Measurements from ENCODE around the gene DDX54.

The DDX54 gene

DNA sequence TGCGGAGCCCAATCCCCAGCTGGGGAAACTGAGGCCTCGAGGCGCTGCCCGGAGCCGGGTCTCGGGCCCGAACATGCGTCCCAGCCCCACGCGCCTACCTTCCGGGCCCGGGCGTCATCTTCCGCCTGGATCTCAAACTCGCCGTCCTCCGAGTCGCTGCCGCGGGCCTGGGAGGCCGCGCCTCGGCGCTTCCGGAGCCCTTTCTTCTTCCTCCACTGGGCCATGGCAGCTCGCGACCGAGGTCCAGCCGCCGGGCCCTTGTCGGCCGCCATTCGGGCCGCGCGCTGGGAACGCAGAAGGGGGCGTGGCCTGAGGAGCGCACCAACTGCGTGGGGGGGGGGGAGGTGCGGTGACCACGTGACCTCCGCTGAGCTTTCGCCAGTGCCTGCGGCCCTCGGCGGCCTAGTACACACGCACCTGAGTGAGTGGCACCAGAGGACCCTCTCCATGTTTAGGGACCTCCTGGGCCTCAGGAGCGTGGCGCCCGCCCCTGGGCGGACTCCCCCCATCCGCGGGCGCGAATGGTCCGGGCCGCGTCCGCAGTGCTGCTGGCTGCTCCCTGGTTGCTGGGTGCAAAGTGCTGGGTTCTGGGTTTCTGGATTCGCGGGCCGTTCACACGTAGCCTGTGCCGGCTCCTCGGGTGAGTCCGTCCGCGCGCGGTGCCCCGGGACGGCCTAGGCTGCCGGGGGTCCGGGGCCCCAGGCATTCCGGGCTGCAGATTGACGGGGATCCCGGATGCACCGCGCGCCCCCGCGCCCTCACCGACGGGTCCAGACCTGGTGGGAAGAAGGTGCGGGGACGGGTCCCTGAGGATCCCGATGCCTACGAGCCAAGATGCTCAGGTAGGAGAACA lies at the start of gene DDX54, which contains the start of gene RITA1:
TSS of gene DDX54 (minus strand) at position 299 of the 853 bp plus-strand sequence. CDS start at position 272, 27 bp downstream.
TSS of gene RITA1 (plus strand) at position 542 of the 853 bp plus-strand sequence. CDS start 1,026 bp downstream, outside the sequence.
- intact Hi-C loops (cut with DNase I) = no loop called here
- DNase-seq = peak; percentile 25 to 92 (median 80)

DNA sequence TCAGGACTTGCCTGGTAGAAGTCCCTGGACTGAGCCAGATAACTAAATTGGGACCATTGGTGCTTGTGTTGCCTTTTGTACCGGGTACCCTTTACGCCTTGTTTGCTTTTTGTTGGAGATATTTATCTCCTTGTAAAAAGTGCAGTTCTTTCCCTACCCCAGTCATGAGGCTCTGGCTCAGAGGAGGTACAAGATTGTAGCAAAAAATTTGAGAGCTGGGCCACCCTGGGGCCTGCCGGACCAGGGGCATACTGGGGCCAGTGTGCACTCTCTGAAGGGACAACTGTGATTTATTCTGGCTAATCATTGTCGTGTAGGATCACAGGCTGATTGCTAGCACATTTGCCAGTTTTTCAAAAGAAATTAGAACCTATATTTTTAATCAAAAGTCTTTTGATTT lies 49.2 kb upstream of the DDX54 start:
- DNase-seq = peak in 3 of 42 donors; percentile 6 to 10 (median 7)
- intact Hi-C loops (cut with DNase I) = no loop called here

- peak in 1 of 42 donors; percentile 4 for DNase-seq
- intact Hi-C loops (cut with DNase I) = no loop called here
Observed at GRCh38 chr12:113233967-113234366, 48.7 kb upstream of the DDX54 start.

GRCh38 chr12:113232840-113233585 lies 47.7 kb upstream of the DDX54 start:
- intact Hi-C loops (cut with DNase I) = no loop called here
- DNase-seq = peak in 41 of 42 donors; percentile 43 to 88 (median 73)

DNA sequence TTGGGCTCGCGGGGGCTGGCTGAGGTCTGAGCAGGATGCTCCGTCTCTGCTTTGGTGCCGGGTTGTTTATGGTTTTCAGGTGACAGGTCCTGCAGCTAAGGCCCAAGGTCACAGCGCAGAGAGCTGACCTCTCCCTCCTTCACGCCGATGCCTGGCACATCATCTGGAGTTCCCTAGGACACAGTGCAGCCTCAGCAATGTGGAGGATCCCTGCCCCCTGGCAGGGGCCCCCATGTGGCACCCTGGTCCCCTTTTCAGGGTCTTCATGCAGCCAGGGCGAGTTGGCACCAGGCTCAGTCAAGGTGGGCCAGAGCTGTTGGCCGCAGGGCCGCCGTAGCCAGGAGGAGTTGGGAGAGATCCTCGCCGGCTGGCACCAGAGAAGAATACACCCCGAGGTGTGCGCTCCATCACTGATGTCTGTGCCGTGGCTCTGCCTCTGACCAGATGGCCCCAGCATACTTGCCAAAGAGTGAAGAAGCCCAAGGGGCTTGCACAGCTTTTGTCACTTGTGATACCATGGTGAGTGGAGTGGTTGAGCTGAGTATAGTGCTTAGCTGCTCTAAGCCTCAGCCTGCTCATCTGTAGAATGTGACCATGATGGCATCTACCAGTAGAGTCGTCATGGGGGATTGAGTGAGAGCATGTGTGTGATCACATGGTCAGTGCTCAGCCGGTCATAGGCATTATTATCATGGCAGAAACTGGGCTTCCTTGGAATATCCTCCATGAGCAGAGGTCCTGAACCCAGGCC lies 47.0 kb upstream of the DDX54 start:
- peak in 3 of 42 donors; percentile 8 to 22 (median 8) for DNase-seq
- intact Hi-C loops (cut with DNase I) = no loop called here

DNA sequence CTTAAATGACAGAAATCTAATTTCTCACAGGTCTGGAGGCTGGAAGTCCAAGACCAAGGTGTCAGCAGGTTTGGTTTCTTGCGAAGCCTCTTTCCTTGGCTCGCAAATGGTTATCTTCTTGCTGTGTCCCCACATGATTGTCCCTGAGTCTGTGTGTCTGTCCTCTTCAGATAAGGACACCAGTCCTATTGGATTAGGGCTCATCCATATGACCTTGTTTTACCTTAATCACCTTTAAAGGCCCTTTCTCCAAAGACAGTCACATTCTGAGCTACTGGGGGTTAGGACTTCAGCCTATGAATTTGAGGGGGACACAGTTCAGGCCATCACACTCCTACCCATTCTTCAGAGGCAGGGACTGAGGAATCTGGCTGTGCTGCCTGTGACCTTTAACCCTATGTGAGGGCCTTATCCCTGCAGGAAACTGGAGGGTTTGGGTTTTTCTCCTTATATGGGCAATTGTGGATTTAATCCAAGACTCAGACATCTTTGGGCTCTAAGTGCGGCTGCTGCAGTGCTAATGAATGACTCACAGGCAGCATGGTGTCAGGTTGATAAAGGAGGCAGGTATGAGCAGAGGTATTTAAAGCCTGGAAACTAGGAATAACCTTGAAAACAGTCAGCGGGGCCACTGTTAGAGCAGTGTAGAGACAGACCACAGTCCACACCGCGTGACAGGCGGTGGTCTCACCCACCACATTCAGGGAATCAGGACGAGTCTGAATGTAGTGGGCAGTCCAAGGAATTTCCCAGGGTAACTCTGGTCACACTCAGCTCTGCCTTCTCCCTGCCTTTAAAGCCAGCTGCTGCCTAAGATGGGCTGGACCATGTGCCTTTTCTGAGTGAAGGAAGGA lies 46.2 kb upstream of the DDX54 start:
- intact Hi-C loops (cut with DNase I) = no loop called here
- DNase-seq = peak in 18 of 42 donors; percentile 13 to 81 (median 56)

GRCh38 chr12:113230315-113231234 lies 45.3 kb upstream of the DDX54 start:
- intact Hi-C loops (cut with DNase I) = no loop called here
- peak in 10 of 42 donors; percentile 31 to 74 (median 44) for DNase-seq

DNA sequence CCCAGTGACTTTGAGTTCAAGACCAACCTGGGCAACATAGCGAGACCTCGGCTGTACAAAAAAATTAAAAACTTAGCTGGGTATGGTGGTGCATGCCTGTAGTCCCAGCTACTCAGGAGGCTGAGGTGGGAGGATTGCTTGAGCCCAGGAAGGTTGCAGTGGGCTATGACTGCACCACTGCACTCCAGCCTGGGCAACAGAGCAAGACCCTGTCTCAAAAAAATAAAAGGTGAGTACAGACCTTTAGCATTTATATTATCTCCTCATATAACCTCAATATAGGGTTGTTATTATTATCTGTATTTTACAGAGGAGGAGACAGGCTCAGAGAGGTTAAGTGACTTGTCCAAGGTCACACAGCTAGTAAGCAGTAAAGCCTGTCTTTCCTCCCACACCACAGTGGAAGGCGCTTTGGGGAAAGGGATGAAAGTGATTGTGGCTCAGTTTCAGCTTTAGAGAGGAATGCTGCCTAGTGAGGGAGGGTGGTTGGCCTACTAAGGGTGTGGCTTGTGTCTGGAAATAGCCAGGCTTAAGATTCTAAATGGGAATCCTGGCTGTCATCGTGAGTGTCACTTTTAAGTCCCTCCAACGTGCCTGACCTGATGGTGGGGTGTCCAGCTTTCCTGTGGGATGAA lies 43.2 kb upstream of the DDX54 start:
- no peak for DNase-seq

GRCh38 chr12:113227686-113228391 lies 42.6 kb upstream of the DDX54 start:
- no peak for DNase-seq
- intact Hi-C loops (cut with DNase I) = no loop called here

More for the DNA sequence above, 43.2 kb upstream of the DDX54 start:
- intact Hi-C loops (cut with DNase I) = no loop called here

DNA sequence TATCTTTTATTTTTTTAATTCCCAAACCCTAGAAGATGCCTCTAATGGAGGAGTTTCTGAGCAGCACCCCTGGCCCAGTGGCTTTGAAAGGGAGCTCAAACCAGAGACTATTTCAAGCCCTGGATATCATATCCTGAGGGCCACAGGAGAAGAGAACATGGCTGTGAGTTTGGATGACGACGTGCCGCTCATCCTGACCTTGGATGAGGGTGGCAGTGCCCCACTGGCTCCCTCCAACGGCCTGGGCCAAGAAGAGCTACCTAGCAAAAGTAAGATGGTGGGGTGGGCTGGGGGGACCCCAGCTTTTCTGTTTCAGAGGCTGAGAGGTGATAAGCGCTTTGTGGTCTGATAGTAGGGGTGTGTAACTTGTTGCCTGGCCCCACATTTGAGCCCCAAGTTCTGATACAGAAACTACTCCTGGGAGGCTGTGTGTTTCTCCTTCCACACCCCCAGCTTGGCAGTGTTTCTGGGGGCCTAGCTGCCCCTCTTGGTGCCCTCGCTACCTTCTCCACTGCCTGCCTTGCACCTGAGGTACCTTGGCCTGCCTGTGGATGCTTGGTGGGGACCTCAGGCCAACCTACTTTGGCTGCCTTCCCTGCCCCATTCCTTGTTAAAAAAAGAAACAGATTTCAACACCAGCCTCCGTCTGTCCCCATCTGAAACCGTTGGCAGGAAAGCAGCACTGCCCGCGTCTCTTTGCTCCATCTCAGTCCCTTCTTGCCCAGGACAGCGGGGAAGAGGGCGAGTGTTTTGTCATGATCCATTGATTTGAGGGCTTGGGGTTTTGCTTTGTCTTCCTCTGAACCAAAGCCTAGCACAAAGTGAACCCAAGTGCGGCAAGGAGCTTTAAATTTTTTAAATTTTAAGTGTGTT lies 41.7 kb upstream of the DDX54 start:
- peak in 15 of 42 donors; percentile 27 to 72 (median 44) for DNase-seq
- intact Hi-C loops (cut with DNase I) = no loop called here

GRCh38 chr12:113224955-113225354 lies 39.7 kb upstream of the DDX54 start:
- no peak for DNase-seq
- intact Hi-C loops (cut with DNase I) = loop anchor here (5.0 kb wide), 1 partner anchor 32 kb away; no protein-coding TSS in a partner anchor

DNA sequence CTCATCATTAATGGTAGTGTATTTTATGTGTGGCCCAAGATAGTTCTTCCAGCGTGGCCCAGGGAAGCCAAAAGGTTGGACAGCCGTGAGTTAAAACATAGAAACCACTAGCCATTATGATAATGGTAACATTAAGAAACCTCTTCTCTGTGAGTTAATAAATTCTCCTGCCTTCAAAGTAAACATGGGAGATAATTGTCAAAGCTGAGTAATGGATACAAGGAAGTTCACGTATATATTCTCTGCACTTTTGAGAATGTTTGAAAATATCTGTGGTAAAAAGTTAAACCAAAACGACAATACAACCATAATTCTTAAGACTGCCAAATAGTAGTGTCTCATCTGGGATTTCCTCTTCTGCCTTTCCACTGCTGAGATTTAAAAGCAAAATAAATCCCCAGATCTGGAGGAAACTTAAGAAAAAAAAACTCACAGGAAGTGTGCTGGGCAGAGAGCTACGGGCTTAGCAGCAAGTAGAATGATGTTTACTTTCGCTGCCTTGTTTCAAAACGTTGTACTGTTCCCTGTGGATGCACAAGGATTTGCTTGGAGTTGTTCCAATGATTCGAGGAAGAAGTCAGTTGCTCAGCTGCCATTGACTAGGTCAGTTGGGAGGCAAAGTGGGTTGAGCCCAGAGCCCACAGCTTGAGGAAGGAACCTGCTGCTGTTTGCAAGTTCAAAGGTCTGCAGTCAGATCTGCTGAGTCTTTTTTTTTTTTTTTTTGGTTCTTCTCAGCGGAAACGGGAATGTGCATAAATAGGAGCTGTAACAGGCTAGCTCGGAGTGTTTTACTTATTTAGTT lies 37.7 kb upstream of the DDX54 start:
- peak in 20 of 42 donors; percentile 26 to 71 (median 52) for DNase-seq
- intact Hi-C loops (cut with DNase I) = loop anchor here (5.0 kb wide), 1 partner anchor 34 kb away; no protein-coding TSS in a partner anchor

GRCh38 chr12:113221997-113222729 lies 36.9 kb upstream of the DDX54 start:
- intact Hi-C loops (cut with DNase I) = loop anchor here (5.0 kb wide), 1 partner anchor 35 kb away; no protein-coding TSS in a partner anchor
- peak in 5 of 42 donors; percentile 14 to 51 (median 27) for DNase-seq

All from head of caudate nucleus (tissue), 42 donors.